ENCODE data around the gene CLEC11A. TPM values are rescaled to one million over a fixed set of nuclear protein-coding genes. Genes with fewer than 3 reads are reported as not detected.

The CLEC11A gene
- total RNA-seq, 1 donor from 2014 or later, result 65.5 TPM

- DNase-seq (ENCODE audit: low spot score), result no peak
These were observed 19.0 kb upstream of the CLEC11A start for GRCh38 chr19:50703915-50704796.

GRCh38 chr19:50705422-50706019 is 17.6 kb upstream of the CLEC11A start:
- DNase-seq (ENCODE audit: low spot score), result peak; percentile 79

- no peak for DNase-seq (ENCODE audit: low spot score)
These were observed 16.8 kb upstream of the CLEC11A start for GRCh38 chr19:50706387-50706786.

GRCh38 chr19:50708179-50708879 is 14.8 kb upstream of the CLEC11A start:
- no peak for DNase-seq (ENCODE audit: low spot score)

GRCh38 chr19:50710094-50710493 is 13.1 kb upstream of the CLEC11A start:
- DNase-seq (ENCODE audit: low spot score), result no peak

DNA sequence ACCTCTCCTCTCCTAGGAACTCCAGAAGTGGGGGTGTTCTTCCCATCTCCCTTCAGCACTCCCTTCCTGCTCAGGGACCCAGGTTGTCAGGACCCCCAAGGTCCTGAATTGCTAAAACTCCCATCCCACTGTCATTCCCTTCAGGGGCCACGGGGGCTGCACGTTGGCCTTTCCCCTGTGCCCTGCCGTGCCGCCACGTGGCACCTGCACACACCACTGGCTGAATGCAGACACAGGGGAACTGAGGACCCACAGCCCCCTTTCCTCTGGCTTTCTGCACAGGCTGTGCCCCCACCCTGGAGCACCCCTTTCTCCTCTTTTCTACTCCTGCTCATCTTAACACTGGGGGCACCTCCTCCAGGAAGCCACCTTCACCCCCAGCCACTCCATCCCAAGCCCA is 12.6 kb upstream of the CLEC11A start:
- DNase-seq (ENCODE audit: low spot score), result no peak

- DNase-seq (ENCODE audit: low spot score), result no peak
These were observed 12.0 kb upstream of the CLEC11A start for GRCh38 chr19:50711196-50711595.

- DNase-seq (ENCODE audit: low spot score), result no peak
These were observed 11.4 kb upstream of the CLEC11A start for GRCh38 chr19:50711805-50712204.

DNA sequence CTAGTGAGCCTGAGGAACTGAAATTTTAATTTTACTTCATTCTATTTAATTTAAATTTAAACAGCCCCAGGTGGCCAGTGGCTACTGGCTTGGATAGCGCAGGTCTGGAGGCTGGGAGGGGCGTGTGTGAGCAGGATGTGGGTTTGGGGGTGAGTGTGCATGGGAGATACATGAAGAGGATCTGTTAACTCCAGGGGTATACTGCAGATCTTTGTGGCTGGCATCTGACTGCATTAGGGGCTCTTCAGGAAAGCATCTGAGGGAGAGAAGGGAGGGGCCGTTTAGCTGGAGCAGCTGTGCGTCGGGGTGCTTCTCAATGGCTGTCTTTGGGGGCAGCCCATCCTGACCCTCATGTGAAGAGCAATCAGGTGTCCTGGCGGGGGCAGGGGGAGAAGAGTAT is 10.3 kb upstream of the CLEC11A start:
- no peak for DNase-seq (ENCODE audit: low spot score)

DNA sequence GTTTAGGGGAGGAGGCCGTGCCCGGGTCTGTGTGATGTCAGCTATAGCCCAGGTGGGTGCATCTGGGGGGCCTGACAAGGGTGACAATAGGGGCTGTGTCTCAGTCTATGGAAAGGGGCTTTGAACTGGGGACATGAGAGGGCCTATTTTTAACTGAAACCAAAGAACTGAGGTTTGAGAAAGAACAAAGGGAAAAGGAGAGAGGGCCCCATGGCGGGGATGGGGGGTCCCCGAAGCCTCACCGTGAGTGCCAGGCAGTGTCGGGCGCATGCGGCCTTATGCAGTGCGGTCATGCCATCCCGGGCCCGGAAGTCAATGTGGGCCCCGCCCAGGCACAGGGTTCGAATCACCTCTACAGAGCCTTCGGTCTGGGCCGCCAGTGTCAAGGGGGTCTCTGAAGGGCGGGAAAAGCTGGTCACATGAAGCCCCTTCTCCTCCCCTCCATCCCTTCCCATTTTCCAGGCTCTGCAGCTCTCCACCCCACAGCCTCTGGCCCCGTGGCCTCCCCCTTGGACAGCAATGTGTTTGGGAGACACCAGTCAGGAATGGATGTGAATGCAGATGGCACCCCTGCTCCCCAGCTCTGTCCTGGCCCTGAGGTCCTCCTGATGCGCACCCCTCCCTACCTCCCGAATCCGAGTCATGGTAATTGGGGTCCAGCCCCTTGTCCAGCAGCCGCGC is 9.5 kb upstream of the CLEC11A start:
- no peak for DNase-seq (ENCODE audit: low spot score)

DNA sequence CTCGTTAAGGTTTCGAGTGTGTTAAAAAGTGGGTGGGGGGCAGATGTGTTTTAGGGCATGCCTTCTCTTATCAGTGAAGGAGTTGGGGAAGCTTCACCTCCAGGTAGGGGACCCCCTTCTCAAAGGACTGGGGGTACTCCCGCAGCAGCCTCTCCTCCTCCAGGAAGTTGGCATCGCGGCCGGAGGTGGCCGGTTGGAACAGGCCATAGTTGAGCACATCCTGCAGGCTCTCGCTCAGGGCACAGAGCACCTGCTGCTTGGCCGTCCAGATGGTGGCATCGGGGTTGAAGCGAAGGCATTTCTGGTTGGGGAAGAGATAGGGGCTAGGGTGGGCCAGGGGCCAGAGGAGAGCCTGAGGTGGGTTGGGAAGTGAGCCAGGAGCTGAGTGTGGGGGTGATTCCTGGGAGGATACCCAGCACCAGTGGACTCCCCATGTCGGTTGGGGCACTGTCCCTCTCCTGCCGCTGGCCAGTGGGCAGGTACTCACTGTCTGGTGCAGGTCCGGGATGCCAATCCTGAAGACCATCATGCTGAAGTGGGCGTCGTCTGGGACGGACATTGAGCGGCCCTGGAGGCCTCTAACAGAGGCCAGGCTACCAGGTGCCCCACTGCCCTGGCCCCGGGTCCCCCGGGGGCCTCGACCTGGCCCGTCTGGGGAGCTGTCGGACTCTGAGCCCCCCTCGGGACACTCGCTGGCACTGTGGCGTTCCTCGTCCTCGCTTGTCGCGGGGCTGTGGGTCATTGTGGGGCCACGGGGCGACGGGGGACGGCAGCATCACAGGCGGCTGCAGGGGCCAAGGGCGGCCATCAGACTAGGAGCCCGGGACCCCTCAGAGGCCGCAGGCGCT is 6.8 kb upstream of the CLEC11A start:
- DNase-seq (ENCODE audit: low spot score), result no peak

- no peak for DNase-seq (ENCODE audit: low spot score)
These were observed 6.0 kb upstream of the CLEC11A start for GRCh38 chr19:50717026-50717723.

- no peak for DNase-seq (ENCODE audit: low spot score)
These were observed 5.3 kb upstream of the CLEC11A start for GRCh38 chr19:50717891-50718254.

GRCh38 chr19:50718255-50719118 is 4.7 kb upstream of the CLEC11A start:
- DNase-seq (ENCODE audit: low spot score), result no peak

- no peak for DNase-seq (ENCODE audit: low spot score)
These were observed 4.1 kb upstream of the CLEC11A start for GRCh38 chr19:50719119-50719435.

DNA sequence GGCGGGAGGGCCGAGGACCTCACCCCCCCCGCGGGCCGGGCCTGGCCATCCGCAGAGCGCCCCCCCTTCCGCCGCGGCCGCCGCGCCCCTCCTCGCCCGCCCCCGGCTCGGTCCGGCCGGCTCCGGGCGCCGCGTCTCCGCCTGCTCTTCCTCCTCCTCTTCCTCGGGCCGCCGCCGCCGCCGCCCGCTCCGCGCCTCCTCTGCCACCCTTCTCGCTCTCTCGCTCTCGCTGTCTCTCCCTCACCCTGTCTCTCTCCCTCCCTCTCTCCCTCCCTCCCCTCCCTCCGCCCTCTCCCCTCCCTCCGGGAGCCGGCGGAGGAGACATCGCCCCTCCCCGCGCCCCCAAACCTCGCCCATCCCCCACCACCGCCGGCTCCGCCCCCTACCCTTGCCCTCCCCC is 3.6 kb upstream of the CLEC11A start, which contains the start of gene SHANK1:
Gene SHANK1, minus strand, starts transcription at position 237 of the 400 bp plus-strand sequence. CDS start 2,883 bp downstream, outside the sequence.
- DNase-seq (ENCODE audit: low spot score), result peak; percentile 41

DNA sequence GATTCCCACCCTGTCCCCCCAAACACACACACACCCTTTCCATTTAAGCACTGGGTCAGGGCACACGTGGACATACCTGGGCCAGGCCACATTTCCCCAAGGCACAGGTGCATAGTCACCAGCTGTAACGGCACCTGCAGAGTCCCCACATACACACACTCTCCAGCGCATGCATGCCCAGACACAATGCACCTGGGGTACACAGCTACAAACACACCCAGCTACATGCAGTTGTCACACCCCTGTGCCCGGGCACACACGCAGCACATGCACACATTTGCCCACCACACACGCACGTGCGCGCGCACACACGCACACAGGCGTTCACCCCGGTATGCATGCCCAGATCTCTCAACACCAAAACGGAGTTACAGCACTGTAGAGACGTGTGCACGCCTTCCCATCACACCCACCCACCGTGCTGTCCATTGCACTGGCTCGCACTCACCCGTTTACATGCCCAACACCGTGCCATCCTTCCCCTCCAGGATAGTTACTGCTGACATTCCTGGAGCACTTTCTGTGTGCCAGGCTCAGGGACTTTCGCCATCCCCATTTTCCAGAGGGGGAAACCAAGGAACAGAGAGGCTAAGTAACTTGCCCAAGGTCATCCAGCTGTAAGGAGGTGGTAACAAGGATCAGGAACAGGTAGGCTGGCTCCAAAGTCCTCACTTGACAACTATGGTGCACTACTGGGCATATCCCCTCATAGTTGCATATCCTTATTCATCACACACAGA is 2.8 kb upstream of the CLEC11A start:
- no peak for DNase-seq (ENCODE audit: low spot score)

GRCh38 chr19:50720921-50721381 is 2.2 kb upstream of the CLEC11A start:
- peak; percentile 41 for DNase-seq (ENCODE audit: low spot score)

Measured in umbilical cord (tissue), 2 donors.